Common myeloid progenitor, CD34-positive (primary cell): ENCODE results near the gene POGZ.
"Not testable (repeated sequence)": the region's sequence is repeated elsewhere in the genome, so short reads cannot be mapped to it uniquely, and the experiment has no call there.

Source experiments
- CTCF ChIA-PET: fragments of 350-600 bp; sonication (Branson Sonifier 250); formaldehyde crosslinking; loops from one replicate; lab custom pipeline; 2021; ENCODE audit warnings: antibody characterized with exemption; lab: Charles Lee
- POLR2A ChIA-PET: fragments of 350-600 bp; sonication (Branson Sonifier 250); formaldehyde crosslinking; loops from one replicate; lab custom pipeline; 2021; ENCODE audit warnings: antibody characterized with exemption; lab: Charles Lee
- DNase-seq, 3 donors: peaks; one replicate each; pipeline versions ENCODE4 v3.0.0 to v3.0.0-alpha.2; 2013
- H3K27ac ChIP-seq, 2 experiments: 1 replicate in 1 of 2; 2 replicates in 1 of 2; pipeline ENCODE4 v1.7.0; 2013; ENCODE audit warnings: inconsistent platforms in 2 of 2, low read length in 2 of 2, mild to moderate bottlenecking in 2 of 2, low read depth in 1 of 2, moderate library complexity in 1 of 2; ENCODE audit not compliant: severe bottlenecking in 2 of 2, insufficient read depth in 1 of 2, poor library complexity in 1 of 2
- H3K27me3 ChIP-seq, 5 experiments: replicated peaks in 2 of 5; 1 replicate in 3 of 5; 2 replicates in 2 of 5; pipeline versions ENCODE4 v1.6.1 to v1.7.0; 2013; ENCODE audit warnings: low read length in 4 of 5, mild to moderate bottlenecking in 2 of 5, moderate library complexity in 2 of 5, inconsistent platforms in 1 of 5; ENCODE audit not compliant: insufficient read depth in 5 of 5, control insufficient read depth in 4 of 5
- H3K36me3 ChIP-seq, 4 experiments: 1 replicate in 2 of 4; 2 replicates in 2 of 4; pipeline versions ENCODE4 v1.6.1 to v1.7.0; 2013; ENCODE audit warnings: low read length in 3 of 4, control low read depth in 1 of 4, mild to moderate bottlenecking in 1 of 4; ENCODE audit not compliant: control insufficient read depth in 4 of 4, insufficient read depth in 4 of 4
- H3K4me1 ChIP-seq, 4 experiments: 1 replicate in 3 of 4; 2 replicates in 1 of 4; pipeline versions ENCODE4 v1.6.1 to v1.7.1; 2013; ENCODE audit warnings: low read length in 3 of 4, mild to moderate bottlenecking in 3 of 4, control low read depth in 1 of 4, inconsistent platforms in 1 of 4, moderate library complexity in 1 of 4; ENCODE audit not compliant: control insufficient read depth in 4 of 4, insufficient read depth in 4 of 4; ENCODE audit errors: control extremely low read depth in 1 of 4
- H3K4me3 ChIP-seq, 7 experiments: 1 replicate in 4 of 7; 2 replicates in 3 of 7; pipeline versions ENCODE4 v1.5.1 to v1.7.0; 2013; ENCODE audit warnings: mild to moderate bottlenecking in 7 of 7, low read length in 6 of 7, moderate library complexity in 6 of 7, inconsistent platforms in 2 of 7, low read depth in 2 of 7, control low read depth in 1 of 7; ENCODE audit not compliant: insufficient read depth in 4 of 7, control insufficient read depth in 1 of 7; ENCODE audit errors: extremely low read depth in 1 of 7
- H3K9me3 ChIP-seq, 5 experiments: 1 replicate in 4 of 5; 2 replicates in 1 of 5; pipeline versions ENCODE4 v1.6.1 to v1.7.1; 2013; ENCODE audit warnings: low read length in 4 of 5, mild to moderate bottlenecking in 2 of 5, inconsistent platforms in 1 of 5, low read depth in 1 of 5, moderate library complexity in 1 of 5; ENCODE audit not compliant: control insufficient read depth in 4 of 5, insufficient read depth in 2 of 5; ENCODE audit errors: control extremely low read depth in 1 of 5
- WGBS: methylation state at CpG from one replicate; pipeline ENCODE4 v1.1.5; 2013; ENCODE audit not compliant: insufficient coverage; 5-methylcytosine and 5-hydroxymethylcytosine counted together

Gene POGZ

GRCh38 chr1:151433827-151434226, 25.5 kb downstream of the POGZ start:
- CTCF ChIA-PET = interaction anchor here (0.6 to 2.1 kb wide), 2 partner anchors 10 to 749 kb away, joined by 3 to 6 read pairs; no protein-coding TSS in a partner anchor

GRCh38 chr1:151428068-151428467, 31.2 kb downstream of the POGZ start:
- WGBS = 100% methylated on average over 5 of the region's 7 CpGs
- POLR2A ChIA-PET = interaction anchor here (0.7 kb wide), 1 partner anchor 365 kb away, joined by 3 read pairs; no protein-coding TSS in a partner anchor
- Histone ChIP-seq H3K9me3 (no peaks in the 10 kb centered on the region), H3K36me3 (peaks cover 19 to 67% (median 60%) of the 10 kb centered on the region in 4 experiments), H3K27me3 (no peaks in the 10 kb centered on the region), H3K4me1 (no peaks in the 10 kb centered on the region), H3K27ac (no peak overlapping the region), H3K4me3 (no peak overlapping the region)
- no peak for DNase-seq
- CTCF ChIA-PET = interaction anchor here (0.9 to 1.2 kb wide), 2 partner anchors 10 to 128 kb away, joined by 3 to 4 read pairs; no protein-coding TSS in a partner anchor

More at GRCh38 chr1:151433827-151434226, 25.5 kb downstream of the POGZ start:
- H3K9me3 ChIP-seq, H3K4me3 ChIP-seq, DNase-seq, H3K27ac ChIP-seq, POLR2A ChIA-PET, H3K27me3 ChIP-seq, H3K4me1 ChIP-seq: not testable (repeated sequence)
- 96% methylated on average over 5 of the region's 5 CpGs for WGBS
- H3K36me3 ChIP-seq = peaks cover 2 to 37% (median 18%) of the 10 kb centered on the region in 4 experiments

GRCh38 chr1:151425103-151425502, 34.2 kb downstream of the POGZ start:
- no peak for DNase-seq
- ChIA-PET CTCF (interaction anchor here (0.7 to 1.2 kb wide), 5 partner anchors 12 to 382 kb away, joined by 3 read pairs; no protein-coding TSS in a partner anchor), POLR2A (interaction anchor here (0.6 to 0.7 kb wide), 2 partner anchors 10 to 529 kb away, joined by 3 read pairs; no protein-coding TSS in a partner anchor)
- Histone ChIP-seq H3K27me3 (no peaks in the 10 kb centered on the region), H3K9me3 (no peaks in the 10 kb centered on the region), H3K4me1 (no peaks in the 10 kb centered on the region), H3K27ac (no peak overlapping the region), H3K36me3 (peaks cover 25 to 85% (median 72%) of the 10 kb centered on the region in 4 experiments), H3K4me3 (no peak overlapping the region)
- 100% methylated on average over 2 of the region's 2 CpGs for WGBS

GRCh38 chr1:151419819-151420218, 39.5 kb downstream of the POGZ start:
- WGBS = 50% methylated on average over 2 of the region's 5 CpGs
- CTCF ChIA-PET = interaction anchor here (0.7 to 1.0 kb wide), 2 partner anchors 15 to 109 kb away, joined by 3 read pairs; no protein-coding TSS in a partner anchor
- POLR2A ChIA-PET = interaction anchor here (0.6 kb wide), 1 partner anchor 53 kb away, joined by 3 read pairs; no protein-coding TSS in a partner anchor

GRCh38 chr1:151418081-151418480, 41.2 kb downstream of the POGZ start:
- ChIA-PET POLR2A (interaction anchor here (0.6 kb wide), 1 partner anchor 32 kb away, joined by 5 read pairs; no protein-coding TSS in a partner anchor), CTCF (interaction anchor here (1.0 to 1.7 kb wide), 3 partner anchors 8 to 24 kb away, joined by 3 to 4 read pairs (median 4); no protein-coding TSS in a partner anchor)
- DNase-seq = no peak
- WGBS = 100% methylated on average over 1 of the region's 3 CpGs
- Histone ChIP-seq H3K4me1 (no peaks in the 10 kb centered on the region), H3K36me3 (peaks cover 12 to 82% (median 47%) of the 10 kb centered on the region in 4 experiments), H3K27me3 (no peaks in the 10 kb centered on the region), H3K4me3 (no peak overlapping the region), H3K9me3 (no peaks in the 10 kb centered on the region), H3K27ac (no peak overlapping the region)

More at GRCh38 chr1:151419819-151420218, 39.5 kb downstream of the POGZ start:
- no peak for DNase-seq
- Histone ChIP-seq H3K4me3 (no peak overlapping the region), H3K36me3 (peaks cover 22 to 84% (median 52%) of the 10 kb centered on the region in 4 experiments), H3K9me3 (no peaks in the 10 kb centered on the region), H3K27ac (no peak overlapping the region), H3K27me3 (no peaks in the 10 kb centered on the region), H3K4me1 (no peaks in the 10 kb centered on the region)

- H3K4me3 ChIP-seq = no peak overlapping the region
- H3K27me3 ChIP-seq = no peaks in the 10 kb centered on the region
- no peak for DNase-seq
- H3K36me3 ChIP-seq = peaks cover 15 to 82% (median 48%) of the 10 kb centered on the region in 4 experiments
- 92% methylated on average over 4 of the region's 4 CpGs for WGBS
- ChIA-PET POLR2A (interaction anchor here (1.3 kb wide), 1 partner anchor 8 kb away, joined by 3 read pairs; no protein-coding TSS in a partner anchor), CTCF (interaction anchor here (1.0 kb wide), 1 partner anchor 9 kb away, joined by 3 read pairs; no protein-coding TSS in a partner anchor)
- H3K9me3 ChIP-seq = no peaks in the 10 kb centered on the region
- H3K27ac ChIP-seq = no peak overlapping the region
- H3K4me1 ChIP-seq = no peaks in the 10 kb centered on the region
Measured at GRCh38 chr1:151416231-151416630, 43.1 kb downstream of the POGZ start.

- CTCF ChIA-PET = no interaction called here
- peaks cover 24 to 92% (median 63%) of the 10 kb centered on the region in 4 experiments for H3K36me3 ChIP-seq
- DNase-seq = no peak
- H3K9me3 ChIP-seq = no peaks in the 10 kb centered on the region
- H3K27me3 ChIP-seq = no peaks in the 10 kb centered on the region
- POLR2A ChIA-PET = no interaction called here
- H3K27ac ChIP-seq = no peak overlapping the region
- 100% methylated on average over 2 of the region's 2 CpGs for whole genome bisulfite sequencing
- H3K4me3 ChIP-seq = no peak overlapping the region
- H3K4me1 ChIP-seq = no peaks in the 10 kb centered on the region
Measured at GRCh38 chr1:151411884-151412283, 47.4 kb downstream of the POGZ start.
